ENCODE measurements around the gene HSD11B2.

DNA sequence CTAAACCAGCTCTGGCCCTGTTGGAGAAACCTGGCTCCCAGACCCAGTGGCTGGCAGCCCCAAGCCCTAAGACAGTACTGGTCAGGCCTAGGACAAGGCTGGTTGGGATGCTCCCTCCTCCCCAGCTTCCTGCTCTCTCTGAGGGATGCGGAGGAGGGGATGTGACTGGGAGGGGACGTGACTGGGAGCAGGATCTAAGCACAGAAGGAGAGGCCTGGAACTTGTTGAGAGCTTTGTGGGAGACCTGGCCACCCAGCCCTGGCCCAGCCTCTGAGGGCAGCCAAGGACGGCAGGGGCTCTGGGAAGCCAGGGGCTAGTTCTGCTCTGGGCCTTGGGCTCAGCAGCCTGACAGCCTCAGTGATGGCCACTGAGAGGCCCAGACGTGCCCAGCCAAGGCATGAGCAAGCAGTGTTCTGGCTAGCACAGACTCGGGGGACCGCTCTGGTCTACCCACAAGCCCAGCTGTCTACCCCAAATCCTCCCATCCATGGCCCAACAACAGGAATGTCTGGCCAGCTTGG, 27.3 kb downstream of the HSD11B2 start:
- TF ChIP-seq CTCF (conservative IDR thresholded peaks at IDR 0.05) (no peak), ZFX (IDR thresholded peaks at IDR 0.05) (no peak)
